Parathyroid adenoma (tissue), 2 donors: Measurements from ENCODE around the gene PCDHGA2.
"Not testable (repeated sequence)": the region's sequence is repeated elsewhere in the genome, so short reads cannot be mapped to it uniquely, and the experiment has no call there.

Experiments used
- H2AFZ ChIP-seq: fragments of 300-600 bp; sonication (generic); one replicate; pipeline ENCODE4 v1.7.0; 2017; ENCODE audit warnings: antibody characterized with exemption, mild to moderate bottlenecking
- H3K27ac ChIP-seq: fragments of 300-600 bp; sonication (generic); one replicate; pipeline ENCODE4 v1.7.0; 2017
- H3K27me3 ChIP-seq: fragments of 300-600 bp; sonication (generic); one replicate; pipeline ENCODE4 v1.7.0; 2017; ENCODE audit warnings: low read length; ENCODE audit not compliant: control insufficient read depth, insufficient read depth
- H3K36me3 ChIP-seq: fragments of 300-600 bp; sonication (generic); one replicate; pipeline ENCODE4 v1.7.0; 2017; ENCODE audit warnings: low read length; ENCODE audit not compliant: control insufficient read depth, insufficient read depth
- H3K4me1 ChIP-seq: fragments of 300-600 bp; sonication (generic); one replicate; pipeline ENCODE4 v1.7.0; 2017; ENCODE audit warnings: control low read depth
- H3K4me2 ChIP-seq: fragments of 300-600 bp; sonication (generic); one replicate; pipeline ENCODE4 v1.7.0; 2017; ENCODE audit warnings: low read length
- H3K4me3 ChIP-seq: fragments of 300-600 bp; sonication (generic); one replicate; pipeline ENCODE4 v1.7.0; 2017; ENCODE audit warnings: low read depth, low read length
- H3K79me2 ChIP-seq: fragments of 300-600 bp; sonication (generic); one replicate; pipeline ENCODE4 v1.7.0; 2017; ENCODE audit warnings: control low read depth
- H3K9ac ChIP-seq: fragments of 300-600 bp; sonication (generic); one replicate; pipeline ENCODE4 v1.7.0; 2017; ENCODE audit warnings: mild to moderate bottlenecking
- H3K9me3 ChIP-seq: fragments of 300-600 bp; sonication (generic); one replicate; pipeline ENCODE4 v1.7.0; 2017; ENCODE audit warnings: low read length; ENCODE audit not compliant: control insufficient read depth
- CTCF ChIP-seq: fragments of 300-600 bp; sonication (generic); IDR thresholded peaks from one replicate; pipeline ENCODE4 v1.7.0; 2017; ENCODE audit warnings: antibody characterized with exemption, mild to moderate bottlenecking
- donor health status: primary hyperparathyroidism.

Gene PCDHGA2

GRCh38 chr5:141326088-141326854 lies 12.3 kb upstream of the PCDHGA2 start:
- peak overlapping the region; percentile 87 for H2AFZ ChIP-seq
- peaks cover 1% of the 10 kb centered on the region for H3K9me3 ChIP-seq
- peak; percentile 71 for TF ChIP-seq CTCF
- H3K9ac ChIP-seq = peak overlapping the region; percentile 16
- H3K27ac ChIP-seq = peak overlapping the region; percentile 84
- H3K79me2 ChIP-seq = no peaks in the 10 kb centered on the region
- no peaks in the 10 kb centered on the region for H3K27me3 ChIP-seq
- no peaks in the 10 kb centered on the region for H3K4me1 ChIP-seq
- peak overlapping the region; percentile 67 for H3K4me2 ChIP-seq
- peaks cover 5% of the 10 kb centered on the region for H3K36me3 ChIP-seq
- peak overlapping the region; percentile 52 for H3K4me3 ChIP-seq

DNA sequence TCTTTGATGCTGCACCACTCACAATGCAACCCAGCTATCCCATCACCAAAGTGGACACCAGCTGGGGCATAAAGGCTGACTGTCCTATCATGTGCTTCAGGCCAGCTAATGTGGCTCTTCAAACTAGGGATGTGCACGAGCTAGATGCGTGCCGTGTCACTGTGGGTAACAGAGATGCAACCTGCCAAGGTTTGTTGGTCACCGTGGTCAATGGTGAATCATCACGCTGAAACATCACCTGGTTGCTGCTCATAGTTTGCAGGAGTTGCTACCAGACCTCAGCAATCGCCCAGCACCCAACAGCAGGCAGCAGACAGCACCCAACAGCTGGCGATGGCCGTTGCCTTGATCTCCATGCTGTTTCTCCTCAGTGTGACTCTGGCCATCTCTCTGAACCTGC lies 10.3 kb upstream of the PCDHGA2 start:
- no peak overlapping the region for H3K9ac ChIP-seq
- no peaks in the 10 kb centered on the region for H3K79me2 ChIP-seq
- no peak overlapping the region for H3K27ac ChIP-seq
- no peaks in the 10 kb centered on the region for H3K9me3 ChIP-seq
- H2AFZ ChIP-seq = no peak overlapping the region
- H3K36me3 ChIP-seq = no peaks in the 10 kb centered on the region
- H3K4me2 ChIP-seq = no peak overlapping the region
- TF ChIP-seq CTCF = no peak
- H3K4me3 ChIP-seq = no peak overlapping the region
- H3K4me1 ChIP-seq = no peaks in the 10 kb centered on the region
- H3K27me3 ChIP-seq = no peaks in the 10 kb centered on the region

- Histone ChIP-seq H3K27ac (no peak within 1 kb of the TSS), H3K79me2 (no peaks in the 10 kb centered on the region), H3K4me2 (no peak within 1 kb of the TSS), H3K9me3 (no peaks in the 10 kb centered on the region), H3K27me3 (no peaks in the 10 kb centered on the region), H3K4me3 (no peak within 1 kb of the TSS), H2AFZ (no peak within 1 kb of the TSS), H3K4me1 (no peaks in the 10 kb centered on the region), H3K9ac (no peak within 1 kb of the TSS), H3K36me3 (no peaks in the 10 kb centered on the region)
- no peak for TF ChIP-seq CTCF
Measured at GRCh38 chr5:141330299-141331080, 8.1 kb upstream of the PCDHGA2 start, which contains the start of gene PCDHGA1. Gene PCDHGA1 (plus strand): TSS chr5:141330514.

- H3K4me1 ChIP-seq = not testable (repeated sequence)
Measured at GRCh38 chr5:141332571-141332970, 6.0 kb upstream of the PCDHGA2 start.

DNA sequence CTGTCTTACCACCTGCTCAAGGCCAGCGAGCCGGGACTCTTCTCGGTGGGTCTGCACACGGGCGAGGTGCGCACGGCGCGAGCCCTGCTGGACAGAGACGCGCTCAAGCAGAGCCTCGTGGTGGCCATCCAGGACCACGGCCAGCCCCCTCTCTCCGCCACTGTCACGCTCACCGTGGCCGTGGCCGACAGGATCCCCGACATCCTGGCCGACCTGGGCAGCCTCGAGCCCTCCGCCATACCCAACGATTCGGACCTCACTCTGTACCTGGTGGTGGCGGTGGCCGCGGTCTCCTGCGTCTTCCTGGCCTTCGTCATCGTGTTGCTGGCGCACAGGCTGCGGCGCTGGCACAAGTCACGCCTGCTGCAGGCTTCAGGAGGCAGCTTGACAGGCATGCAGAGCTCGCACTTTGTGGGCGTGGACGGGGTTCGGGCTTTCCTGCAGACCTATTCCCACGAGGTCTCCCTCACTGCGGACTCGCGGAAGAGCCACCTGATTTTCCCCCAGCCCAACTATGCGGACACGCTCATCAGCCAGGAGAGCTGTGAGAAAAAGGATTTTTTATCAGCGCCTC lies 2.3 kb downstream of the PCDHGA2 start:
- H3K9me3 ChIP-seq, H2AFZ ChIP-seq, H3K4me1 ChIP-seq, H3K4me2 ChIP-seq, H3K27me3 ChIP-seq, H3K79me2 ChIP-seq, H3K4me3 ChIP-seq, H3K9ac ChIP-seq, H3K27ac ChIP-seq, H3K36me3 ChIP-seq: not testable (repeated sequence)

More at GRCh38 chr5:141332571-141332970, 6.0 kb upstream of the PCDHGA2 start:
- not testable (repeated sequence) for H3K4me3 ChIP-seq, H3K9me3 ChIP-seq, H3K36me3 ChIP-seq, H3K27me3 ChIP-seq, H3K9ac ChIP-seq, H2AFZ ChIP-seq, H3K4me2 ChIP-seq, H3K27ac ChIP-seq, H3K79me2 ChIP-seq
